Stimulated activated CD8-positive, alpha-beta memory T cell treated with anti-CD3 and anti-CD28 coated beads, Interleukin-15, amount 100 ng/mL, for 48 hours (primary cell): ENCODE results near the gene THADA.
"Not testable (repeated sequence)": the region's sequence is repeated elsewhere in the genome, so short reads cannot be mapped to it uniquely, and the experiment has no call there.

ENCODE experiments used
- DNase-seq, 2 donors: peaks; one replicate each; pipeline ENCODE4 v3.0.0-alpha.2; 2020; ENCODE audit warnings: low read depth in 2 of 2

The THADA gene

DNA sequence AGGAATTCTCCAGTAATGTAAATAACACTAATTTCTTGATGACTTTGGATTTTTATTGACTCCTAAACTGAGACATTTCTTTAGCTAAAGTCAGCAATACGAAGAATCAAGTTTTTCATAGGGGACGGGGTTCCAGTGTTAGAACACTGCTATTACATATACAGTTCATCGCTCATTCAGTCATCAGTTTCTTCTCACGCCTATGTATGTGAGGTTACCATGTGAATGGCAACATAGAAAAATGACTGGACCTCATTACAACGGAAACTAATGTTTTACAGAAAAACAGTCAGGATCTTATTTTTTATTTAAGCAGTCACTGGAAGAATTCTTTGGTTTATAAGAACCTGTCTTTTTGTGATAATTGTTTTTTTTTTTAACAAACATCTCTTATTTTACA is 56.4 kb downstream of the THADA start:
- no peak for DNase-seq

DNA sequence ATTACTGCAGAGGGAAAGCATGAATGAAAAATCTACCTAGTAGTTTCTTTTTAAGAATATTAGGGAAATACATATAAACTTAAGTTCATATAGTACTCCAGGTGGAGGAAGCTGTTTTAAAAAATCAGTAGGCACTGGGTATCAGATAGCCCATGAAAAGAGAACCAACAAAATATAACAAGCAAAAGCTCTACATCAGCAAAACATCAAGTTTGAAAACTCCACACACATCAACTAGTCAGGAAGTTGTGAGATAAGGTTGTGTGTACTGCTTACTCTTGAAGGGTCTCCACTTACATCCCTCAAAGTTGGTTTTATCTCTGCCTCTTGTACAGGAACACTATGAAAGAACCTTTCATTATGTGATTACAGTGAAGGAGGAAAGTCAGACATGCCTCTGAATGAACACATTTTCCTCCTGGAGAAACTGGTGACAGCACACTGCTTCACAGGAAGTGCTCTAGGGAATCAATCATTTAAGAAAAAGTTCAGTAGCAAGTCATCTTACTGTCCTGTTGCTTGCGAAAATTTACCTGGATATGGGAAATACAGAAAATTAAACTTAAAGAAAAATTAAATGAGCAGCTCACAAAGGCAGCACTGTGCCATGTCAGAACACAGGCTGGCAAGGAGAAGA is 57.7 kb downstream of the THADA start:
- no peak for DNase-seq

DNA sequence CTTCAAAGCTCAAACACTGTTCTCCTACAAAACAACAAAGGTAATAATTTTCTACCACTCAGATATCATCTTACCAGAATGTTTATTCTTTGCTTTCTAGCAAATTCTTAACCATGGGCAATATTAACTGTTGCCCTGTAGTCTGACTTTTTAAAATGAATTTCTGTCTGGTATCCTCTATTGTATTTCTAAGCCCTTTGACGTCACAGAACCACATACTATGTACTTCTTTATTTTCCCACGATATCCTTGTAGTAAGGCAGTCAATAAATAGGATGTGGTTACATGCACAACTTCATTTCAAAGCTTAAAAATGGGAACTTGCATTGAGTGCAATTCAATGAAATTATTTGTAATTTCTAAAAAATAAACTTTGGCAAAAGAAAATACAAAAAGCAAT is 58.7 kb downstream of the THADA start:
- no peak for DNase-seq

DNA sequence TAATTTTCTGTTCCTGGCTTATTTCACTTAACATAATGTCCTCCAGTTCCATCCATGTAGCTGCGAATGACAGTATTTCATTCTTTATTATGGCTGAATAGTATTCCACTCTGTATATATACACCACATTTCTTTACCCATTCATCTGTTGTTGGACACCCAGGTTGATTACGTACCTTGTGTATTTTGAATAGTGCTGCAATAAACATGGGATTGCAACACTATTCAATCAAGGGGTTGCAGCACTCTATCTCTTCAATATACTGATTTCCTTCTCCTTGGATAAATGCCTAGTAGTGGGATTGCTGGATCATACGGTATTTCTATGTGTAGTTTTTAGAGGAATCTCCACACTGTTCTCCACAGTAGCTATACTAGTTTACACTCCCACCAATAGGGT is 61.3 kb downstream of the THADA start:
- no peak for DNase-seq

DNA sequence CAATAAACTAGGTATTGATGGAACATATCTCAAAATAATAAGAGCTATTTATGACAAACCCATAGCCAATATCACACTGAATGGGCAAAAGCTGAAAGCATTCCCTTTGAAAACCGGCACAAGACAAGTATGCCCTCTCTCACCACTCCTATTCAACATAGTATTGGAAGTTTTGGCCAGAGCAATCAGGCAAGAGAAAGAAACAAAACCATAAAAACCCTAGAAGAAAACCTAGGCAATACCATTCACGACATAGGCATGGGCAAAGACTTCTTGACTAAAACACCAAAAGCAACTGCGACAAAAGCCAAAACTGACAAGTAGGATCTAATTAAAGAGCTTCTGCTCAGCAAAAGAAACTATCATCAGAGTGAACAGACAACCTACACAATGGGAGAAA is 63.3 kb downstream of the THADA start:
- DNase-seq = not testable (repeated sequence)

DNA sequence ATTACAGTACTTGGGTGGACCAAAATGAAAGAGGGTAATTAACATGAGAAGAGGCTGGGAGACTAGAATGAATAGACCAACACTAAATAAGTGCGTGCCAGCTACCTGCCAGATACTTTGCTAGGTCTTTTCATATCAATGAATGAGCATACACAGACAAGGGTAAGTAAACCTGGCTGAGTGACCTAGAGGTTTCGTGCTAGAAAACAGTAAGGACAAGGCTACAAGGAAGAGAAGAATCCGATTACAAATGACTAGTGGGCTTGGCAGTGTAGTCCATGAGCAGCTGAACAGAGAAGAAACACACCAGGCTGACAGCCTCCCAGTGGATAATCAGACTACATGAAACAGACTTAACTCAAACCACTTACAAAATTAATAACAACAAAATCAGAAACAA is 64.6 kb downstream of the THADA start:
- no peak for DNase-seq

DNA sequence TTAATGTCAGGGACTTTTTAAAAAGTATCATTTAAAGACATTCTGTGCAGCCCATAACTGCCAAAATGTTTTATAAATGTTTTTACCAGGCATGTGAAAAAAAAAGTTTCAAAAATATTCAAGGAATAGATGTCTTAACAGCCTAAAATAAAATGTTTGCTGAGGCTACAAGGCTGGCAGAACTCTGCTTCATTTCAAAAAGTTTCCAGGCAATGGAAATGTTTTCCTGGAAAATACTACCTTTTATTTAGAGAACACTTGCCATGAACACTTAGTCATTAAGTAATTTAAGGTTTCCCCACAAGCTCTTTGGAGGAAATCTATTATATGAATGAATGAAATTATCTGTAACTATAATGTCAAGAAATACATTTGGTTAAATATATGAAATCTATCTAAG is 68.8 kb downstream of the THADA start:
- DNase-seq = no peak

DNA sequence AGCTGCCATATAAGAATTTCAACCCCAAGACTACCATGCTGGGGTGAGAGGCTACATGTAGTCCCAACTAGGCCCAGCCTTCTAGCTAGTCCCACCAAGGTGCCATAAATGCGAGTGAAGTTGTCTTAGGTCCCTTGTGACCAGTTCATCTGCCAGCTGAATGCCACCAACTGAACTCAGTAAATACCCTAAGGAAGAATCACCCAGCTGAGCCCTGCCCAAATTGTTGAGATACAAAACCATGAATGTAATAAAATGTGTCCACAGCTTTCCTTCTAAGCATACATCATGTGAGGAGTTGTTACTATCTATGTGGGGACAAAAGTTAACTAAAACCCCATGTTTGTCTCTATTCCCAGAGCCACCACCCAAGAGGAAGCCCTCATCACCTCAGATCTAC is 70.3 kb downstream of the THADA start:
- no peak for DNase-seq

DNA sequence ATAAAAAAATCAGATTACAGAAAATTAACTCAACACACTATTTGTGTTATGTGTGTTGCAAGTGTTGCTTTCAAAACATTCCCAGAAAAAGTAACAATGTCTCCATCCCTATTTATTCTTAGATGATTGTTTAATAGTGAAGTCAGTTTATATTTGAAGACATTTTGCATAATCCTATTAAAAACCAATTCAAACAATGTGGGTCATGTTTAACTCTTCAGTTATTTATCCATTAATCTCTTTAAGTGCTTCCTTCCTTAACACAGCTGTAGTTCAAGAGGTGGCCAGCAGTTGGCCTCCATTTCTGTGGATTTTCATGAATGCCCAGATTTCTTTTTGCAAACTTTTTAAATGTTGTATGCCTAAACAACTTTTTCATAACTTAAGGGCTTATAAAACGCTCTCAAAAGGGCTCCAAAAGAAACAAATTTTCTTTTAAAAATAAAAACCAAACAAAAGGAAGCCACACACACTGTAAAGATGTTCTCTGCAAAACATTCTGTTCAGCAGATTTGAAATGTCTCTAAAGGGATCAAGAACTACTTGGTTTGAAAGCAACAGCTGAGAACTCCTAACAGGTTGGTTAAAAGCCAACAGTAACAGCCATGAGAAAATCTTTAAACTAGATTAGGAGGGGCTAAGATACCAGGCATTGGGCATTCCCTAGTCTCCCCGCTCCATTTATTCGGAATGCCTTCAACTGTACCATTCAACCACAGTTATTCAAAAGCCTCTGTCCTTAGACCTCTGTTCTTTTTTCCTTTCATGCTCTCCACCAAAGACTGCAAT is 71.5 kb downstream of the THADA start:
- DNase-seq = no peak

DNA sequence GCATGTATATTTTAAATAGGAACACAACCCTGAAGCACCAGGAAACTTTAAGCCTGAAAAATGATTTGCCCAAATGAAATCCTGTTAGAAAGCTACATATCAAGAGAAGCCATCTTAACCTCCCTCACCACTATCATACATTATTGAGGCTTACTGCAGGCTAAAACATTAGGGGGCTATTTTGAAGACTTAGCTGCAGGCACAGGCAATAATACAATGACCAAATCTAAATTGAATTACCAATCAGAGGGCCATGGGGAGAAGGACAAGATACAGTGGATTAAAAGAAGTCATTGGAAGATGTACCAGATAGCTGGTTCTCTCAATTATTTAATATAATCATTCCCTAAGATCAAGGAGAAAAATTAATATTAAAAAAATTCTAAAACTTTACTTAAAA is 73.7 kb downstream of the THADA start:
- no peak for DNase-seq

DNA sequence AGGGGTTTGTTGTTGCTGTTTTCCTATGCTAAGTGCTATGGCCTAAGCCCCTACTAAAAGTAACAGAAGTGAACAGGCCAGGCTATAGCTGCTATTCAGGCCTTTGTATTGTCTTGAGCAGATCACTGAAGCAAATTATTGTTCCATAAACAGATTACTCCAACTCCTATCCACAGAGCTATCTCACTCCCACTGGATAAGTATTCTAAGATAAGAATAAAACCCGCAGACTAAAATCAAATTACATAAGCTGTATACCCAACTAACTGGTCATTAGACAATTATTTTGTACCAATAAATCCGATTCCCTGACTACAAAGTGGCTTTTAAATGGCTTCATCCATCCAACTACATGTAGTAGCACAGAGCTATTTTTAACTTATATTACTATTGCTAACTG is 74.3 kb downstream of the THADA start:
- no peak for DNase-seq

DNA sequence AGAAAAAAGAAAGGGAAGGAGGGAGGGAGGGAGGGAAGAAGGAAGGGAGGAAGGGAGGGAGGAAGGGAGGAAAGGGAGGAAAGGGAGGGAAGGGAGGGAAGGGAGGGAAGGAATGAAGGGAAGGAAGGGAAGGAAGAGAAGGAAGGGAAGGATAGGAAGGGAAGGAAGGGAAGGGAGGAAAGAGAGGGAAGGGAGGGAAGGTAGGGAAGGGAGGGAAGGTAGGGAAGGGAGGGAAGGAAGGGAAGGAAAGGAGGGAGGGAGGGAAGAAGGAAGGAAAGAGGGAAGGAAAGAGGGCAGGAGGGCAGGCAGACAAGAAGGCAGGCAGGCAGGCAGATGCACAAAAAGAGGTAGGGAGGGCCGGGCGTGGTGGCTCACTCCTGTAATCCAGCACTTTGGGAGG is 74.9 kb downstream of the THADA start:
- no peak for DNase-seq

DNA sequence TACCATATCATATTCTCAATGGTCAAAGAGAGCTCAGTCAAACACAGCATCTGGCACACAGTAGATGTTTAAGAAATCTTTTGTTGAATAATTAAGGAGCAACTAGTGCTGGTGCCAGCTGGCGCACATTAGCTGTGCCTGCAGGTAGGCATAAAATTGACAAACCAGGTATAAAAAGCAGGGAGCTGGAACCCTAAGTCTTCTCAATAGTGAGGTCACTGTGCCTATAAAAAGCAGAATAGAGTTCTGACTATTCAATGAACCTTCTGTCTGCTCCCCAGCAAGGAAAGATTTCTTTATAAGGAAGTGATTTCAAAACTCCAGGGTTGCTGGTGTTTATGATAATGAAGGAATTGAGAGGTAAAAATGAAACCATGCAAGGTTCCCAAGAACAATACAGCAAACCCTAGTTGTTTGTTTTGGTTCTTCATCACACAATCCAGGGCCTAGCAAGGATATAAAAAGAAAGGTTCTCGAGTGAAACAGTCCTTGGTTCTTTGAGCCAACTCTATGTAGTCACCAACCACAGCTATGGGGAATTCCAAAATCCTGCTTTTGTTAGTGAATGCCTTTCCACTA is 76.1 kb downstream of the THADA start:
- DNase-seq = no peak

DNA sequence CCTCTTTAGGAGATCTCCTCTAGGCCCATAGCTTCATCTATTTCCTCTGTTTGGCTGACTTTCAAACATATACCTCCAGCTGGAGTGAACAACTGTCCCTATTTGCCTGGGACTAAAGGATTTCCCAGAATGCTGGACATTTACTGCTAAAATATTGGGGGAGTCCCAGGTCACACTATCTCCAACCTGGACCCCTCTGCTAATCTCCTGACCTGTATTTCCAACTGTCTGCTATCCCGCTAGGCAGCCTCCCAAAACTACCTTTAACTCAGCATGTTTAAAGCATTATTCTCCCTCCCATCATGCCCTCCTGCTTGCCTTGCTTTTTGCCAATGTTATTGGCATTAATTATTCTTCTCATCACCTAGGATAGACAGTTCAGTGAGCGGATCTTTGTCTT is 77.1 kb downstream of the THADA start:
- no peak for DNase-seq

DNA sequence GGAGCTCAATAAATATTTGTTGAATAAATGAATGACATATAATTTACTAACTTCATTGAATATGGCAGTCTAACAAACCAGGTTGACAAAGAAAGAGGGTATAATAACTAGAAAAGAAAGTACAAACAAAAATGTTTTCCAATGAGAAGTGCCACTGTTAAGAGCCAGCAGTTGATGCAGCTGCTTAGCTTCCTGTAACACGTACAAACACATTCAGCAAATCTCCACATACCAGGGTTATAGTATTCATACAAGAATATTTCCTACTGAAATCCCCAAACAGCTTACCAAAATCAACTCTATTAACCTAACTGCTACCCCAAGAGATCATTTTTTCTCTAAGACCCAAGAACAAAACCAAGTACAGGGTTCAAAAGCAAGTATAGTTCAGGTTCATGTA is 77.7 kb downstream of the THADA start:
- no peak for DNase-seq

DNA sequence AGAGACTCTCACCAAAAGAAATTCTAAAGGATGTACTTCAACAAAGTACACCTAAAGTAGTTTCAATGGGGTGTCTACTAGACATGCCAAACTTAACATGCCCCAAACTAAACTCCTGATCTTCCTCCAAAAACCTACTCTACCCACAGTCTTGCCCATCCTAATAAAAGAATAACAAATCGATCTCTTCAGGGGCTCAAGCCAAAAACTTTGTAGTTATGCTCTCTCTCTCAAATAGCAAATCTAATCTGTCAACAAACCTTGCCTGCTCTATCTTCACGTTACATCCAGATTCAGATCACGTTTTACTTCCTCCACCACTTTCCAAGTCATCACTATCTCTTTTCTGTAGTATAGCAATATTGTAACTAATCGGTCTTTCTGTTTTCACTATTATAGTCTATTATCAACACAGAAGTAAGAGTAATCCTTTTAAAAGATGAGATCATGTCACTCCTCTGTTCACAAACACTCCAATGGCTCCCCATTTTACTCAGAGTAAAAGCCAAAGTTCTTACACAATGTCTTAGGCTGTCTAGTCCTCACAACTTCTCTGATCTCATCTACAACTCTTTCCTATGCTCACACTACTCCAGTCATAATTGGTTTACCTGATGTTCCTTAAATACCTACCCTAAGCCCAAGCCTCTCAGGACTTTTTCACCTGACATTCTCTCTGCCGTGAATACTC is 79.9 kb downstream of the THADA start:
- DNase-seq = no peak

DNA sequence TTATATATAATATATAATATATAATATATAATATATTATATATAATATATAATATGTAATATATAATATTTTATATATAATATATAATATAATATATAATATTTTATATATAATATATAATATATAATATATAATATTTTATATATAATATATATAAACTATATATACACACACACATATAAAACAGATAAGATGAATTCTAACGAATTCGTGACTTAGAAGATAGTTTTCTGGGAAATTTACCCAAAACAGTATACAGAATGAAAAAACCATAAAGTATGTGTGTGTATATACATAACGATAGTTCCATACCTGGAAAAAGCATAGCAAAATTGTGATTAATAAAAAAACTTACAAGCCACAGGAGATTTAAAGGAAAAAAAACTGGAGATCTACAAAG is 80.6 kb downstream of the THADA start:
- DNase-seq = no peak

DNA sequence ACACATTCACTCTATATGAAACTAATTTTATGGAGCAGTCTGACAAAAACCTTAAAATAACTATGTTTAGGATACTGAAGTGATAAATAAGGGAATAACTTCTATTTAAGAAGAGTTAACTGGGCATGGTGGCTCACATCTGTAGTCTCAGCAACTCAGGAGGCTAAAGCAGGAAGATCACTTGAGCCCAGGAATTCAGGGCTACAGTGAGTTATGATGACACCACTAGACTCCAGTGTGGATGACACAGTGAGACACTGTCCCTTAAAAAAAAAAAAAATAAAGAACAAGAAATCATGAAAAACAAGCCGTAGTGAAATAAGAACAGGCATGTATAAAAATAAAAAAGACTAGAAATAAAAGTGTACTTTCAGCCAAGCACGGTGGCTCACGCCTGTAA is 82.0 kb downstream of the THADA start:
- DNase-seq = no peak

DNA sequence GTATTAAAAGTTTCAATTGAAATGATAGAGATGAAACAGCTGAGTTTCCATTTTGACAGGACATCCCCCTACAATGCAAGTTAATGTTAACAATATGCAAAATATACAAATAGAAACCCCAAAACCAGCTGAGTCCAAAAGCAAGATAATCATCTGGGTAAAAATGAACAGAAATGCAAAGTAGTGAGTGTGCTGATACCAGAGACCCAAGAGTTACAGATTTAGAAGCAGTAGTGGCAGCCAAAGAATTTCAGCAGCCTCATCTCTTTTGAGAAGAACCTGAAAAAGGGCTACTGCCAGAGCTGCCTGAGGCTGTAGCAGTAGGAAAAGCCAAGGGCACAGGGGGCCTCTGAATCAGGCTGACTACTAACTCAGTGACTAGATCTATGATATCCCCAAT is 82.6 kb downstream of the THADA start:
- DNase-seq = no peak

DNA sequence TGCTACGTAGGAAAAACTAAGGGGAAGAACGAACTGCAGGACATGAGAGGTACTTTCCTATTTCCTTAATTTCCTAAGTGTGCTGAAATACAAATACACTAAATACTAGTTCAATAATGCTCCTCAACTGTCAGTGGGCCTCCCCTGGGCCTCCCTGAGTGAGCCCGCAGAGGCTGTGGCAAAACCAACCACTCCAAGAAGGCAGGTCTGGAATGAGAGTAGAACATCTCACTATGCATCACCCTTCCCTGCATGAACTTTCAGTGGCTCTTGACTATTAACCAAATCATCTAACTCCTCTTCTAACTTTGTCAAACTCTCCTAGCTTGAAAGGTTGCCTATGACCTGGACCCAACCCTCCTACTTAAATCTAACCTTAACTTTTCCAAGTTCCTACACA is 84.6 kb downstream of the THADA start:
- DNase-seq = no peak

DNA sequence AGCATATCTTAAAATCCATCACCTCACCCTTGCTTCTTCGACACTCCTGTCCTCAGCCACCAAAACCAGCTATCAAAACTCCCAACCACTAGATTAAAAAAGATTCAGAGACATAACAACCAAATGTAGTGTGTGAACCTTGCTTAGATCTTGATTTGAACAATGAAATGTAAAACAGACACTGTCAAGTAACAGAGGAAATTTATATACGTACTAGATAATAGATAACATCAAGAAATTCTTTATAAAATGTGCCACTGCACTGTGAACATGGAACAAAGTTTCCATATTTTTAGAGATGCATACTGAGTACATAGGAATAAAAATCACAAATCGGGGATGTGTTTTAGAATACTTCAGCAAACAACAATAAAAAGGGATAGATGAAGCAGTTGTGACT is 86.0 kb downstream of the THADA start:
- no peak for DNase-seq

DNA sequence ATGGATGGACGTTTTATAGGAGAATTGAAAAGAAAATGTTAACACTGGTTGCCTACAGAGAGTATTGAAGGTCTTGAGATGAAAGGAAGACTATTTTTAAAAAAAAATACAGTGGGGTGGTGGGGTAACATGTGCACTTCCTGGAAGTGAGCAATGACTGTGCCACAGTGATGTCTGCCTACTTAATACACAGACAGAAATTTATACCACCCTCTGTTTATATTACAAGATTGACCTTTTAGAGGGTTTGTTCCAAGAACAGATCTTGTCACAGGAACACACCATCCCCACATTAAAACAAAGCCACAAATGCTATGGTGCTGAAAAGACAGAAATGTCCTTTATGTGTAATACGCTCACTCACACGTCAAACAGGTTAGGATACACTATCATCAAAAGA is 87.6 kb downstream of the THADA start:
- no peak for DNase-seq

DNA sequence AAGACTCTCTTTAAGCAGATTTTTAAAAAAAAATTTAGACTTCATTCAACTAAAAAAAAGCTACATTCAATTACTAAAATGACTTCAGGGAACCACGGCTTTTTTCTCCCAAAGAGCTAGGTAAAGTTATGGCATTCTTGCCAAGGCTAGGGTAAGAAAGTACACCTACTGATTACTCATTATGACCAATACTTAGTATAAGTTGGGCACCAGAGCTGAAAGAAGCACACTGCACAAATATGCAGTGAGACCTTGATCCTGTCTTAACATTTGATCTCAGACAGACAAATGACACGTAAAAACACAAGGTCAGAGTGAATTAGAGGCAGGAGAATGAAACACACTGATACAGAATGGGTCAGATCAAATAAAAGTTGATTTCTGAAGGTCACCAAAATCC is 88.7 kb downstream of the THADA start:
- DNase-seq = no peak
